ENCODE measurements around the gene KCNJ16. TPM values are rescaled to one million over a fixed set of nuclear protein-coding genes. Genes with fewer than 3 reads are reported as not detected.

The KCNJ16 gene
- total RNA-seq, 1 experiment from 2014 or later: not detected

DNA sequence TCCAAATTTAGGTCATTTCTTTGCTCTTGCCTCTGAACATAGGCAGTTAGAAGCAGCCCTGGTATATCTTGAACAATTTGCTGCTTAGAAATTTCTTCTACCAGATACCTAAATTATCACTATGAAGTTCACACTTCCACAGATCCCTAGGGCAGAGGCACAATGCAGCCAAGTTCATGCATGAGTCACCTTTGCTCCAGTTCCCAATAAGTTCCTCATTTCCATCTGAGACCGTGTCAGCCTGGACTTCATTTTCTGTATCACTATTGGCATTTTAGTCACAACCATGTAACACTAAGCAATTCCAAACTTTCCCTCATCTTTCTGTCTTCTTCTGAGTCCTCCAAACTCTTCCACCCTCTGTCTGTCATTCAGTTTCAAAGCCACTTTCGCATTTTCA, 45.0 kb downstream of the KCNJ16 start:
- no TSS peak for BruUV-seq (replicated peaks)
- intact Hi-C loops (cut with micrococcal nuclease; ENCODE audit: unreplicated experiment): no loop called here

DNA sequence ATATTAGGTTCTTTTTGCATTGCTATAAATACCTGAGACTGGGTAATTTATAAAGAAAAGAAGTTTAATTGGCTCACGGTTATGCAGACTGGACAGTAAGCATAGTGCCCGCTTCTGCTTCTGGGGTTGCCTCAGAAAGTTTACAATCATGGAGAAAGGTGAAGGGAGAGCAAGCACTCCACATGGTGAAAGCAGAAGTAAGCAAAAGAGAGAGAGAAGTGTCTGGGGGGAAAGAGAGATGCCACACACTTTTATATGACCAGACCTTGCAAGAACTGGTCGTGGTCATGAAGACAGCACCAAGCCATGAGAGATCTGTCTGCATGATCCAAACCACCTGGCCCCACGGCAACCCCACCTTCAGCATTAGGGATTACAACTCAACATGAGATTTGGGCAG, 45.4 kb downstream of the KCNJ16 start:
- DNase-seq (ENCODE audit: low read depth, low spot score): no peak
- no peak overlapping the region for H3K4me3 ChIP-seq (ENCODE audit: low read depth in 2 of 2, low read length in 2 of 2)
- H3K27me3 ChIP-seq (ENCODE audit: control insufficient read depth, insufficient read depth, low read length): no peaks in the 10 kb centered on the region
- no peak overlapping the region for H3K27ac ChIP-seq (ENCODE audit: low read length)
- no TSS peak for BruUV-seq (replicated peaks)
- in situ Hi-C loops (cut with HindIII; ENCODE audit: low pct_unique_long_range_greater_than_20kb, low sequenced_read_pairs): no loop called here
- H3K4me1 ChIP-seq (ENCODE audit: control insufficient read depth, insufficient read depth, low read length): no peaks in the 10 kb centered on the region
- H3K36me3 ChIP-seq (ENCODE audit: control insufficient read depth, insufficient read depth, low read length): no peaks in the 10 kb centered on the region
- no peak for ATAC-seq
- intact Hi-C loops (cut with micrococcal nuclease; ENCODE audit: unreplicated experiment): no loop called here
- no peaks in the 10 kb centered on the region for H3K9me3 ChIP-seq (ENCODE audit: control insufficient read depth, insufficient read depth, low read depth, low read length)
- no peak for TF ChIP-seq SIN3A (IDR thresholded peaks at IDR 0.05; ENCODE audit: borderline replicate concordance, insufficient read depth, low read depth, low read length)
- TF ChIP-seq POLR2AphosphoS5 (IDR thresholded peaks at IDR 0.05; ENCODE audit: low read depth, low read length): no peak
- TF ChIP-seq, protein P1, sequence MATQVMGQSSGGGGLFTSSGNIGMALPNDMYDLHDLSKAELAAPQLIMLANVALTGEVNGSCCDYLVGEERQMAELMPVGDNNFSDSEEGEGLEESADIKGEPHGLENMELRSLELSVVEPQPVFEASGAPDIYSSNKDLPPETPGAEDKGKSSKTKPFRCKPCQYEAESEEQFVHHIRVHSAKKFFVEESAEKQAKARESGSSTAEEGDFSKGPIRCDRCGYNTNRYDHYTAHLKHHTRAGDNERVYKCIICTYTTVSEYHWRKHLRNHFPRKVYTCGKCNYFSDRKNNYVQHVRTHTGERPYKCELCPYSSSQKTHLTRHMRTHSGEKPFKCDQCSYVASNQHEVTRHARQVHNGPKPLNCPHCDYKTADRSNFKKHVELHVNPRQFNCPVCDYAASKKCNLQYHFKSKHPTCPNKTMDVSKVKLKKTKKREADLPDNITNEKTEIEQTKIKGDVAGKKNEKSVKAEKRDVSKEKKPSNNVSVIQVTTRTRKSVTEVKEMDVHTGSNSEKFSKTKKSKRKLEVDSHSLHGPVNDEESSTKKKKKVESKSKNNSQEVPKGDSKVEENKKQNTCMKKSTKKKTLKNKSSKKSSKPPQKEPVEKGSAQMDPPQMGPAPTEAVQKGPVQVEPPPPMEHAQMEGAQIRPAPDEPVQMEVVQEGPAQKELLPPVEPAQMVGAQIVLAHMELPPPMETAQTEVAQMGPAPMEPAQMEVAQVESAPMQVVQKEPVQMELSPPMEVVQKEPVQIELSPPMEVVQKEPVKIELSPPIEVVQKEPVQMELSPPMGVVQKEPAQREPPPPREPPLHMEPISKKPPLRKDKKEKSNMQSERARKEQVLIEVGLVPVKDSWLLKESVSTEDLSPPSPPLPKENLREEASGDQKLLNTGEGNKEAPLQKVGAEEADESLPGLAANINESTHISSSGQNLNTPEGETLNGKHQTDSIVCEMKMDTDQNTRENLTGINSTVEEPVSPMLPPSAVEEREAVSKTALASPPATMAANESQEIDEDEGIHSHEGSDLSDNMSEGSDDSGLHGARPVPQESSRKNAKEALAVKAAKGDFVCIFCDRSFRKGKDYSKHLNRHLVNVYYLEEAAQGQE (IDR thresholded peaks at IDR 0.05; ENCODE audit: insufficient read depth in 1 of 2, low read depth in 2 of 2, low read length in 1 of 2): no peak
- TF ChIP-seq, protein P2, sequence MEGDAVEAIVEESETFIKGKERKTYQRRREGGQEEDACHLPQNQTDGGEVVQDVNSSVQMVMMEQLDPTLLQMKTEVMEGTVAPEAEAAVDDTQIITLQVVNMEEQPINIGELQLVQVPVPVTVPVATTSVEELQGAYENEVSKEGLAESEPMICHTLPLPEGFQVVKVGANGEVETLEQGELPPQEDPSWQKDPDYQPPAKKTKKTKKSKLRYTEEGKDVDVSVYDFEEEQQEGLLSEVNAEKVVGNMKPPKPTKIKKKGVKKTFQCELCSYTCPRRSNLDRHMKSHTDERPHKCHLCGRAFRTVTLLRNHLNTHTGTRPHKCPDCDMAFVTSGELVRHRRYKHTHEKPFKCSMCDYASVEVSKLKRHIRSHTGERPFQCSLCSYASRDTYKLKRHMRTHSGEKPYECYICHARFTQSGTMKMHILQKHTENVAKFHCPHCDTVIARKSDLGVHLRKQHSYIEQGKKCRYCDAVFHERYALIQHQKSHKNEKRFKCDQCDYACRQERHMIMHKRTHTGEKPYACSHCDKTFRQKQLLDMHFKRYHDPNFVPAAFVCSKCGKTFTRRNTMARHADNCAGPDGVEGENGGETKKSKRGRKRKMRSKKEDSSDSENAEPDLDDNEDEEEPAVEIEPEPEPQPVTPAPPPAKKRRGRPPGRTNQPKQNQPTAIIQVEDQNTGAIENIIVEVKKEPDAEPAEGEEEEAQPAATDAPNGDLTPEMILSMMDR (IDR thresholded peaks at IDR 0.05): no peak
- ChIA-PET POLR2A (no interaction called here), CTCF (interaction anchor here (0.6 kb wide), 1 partner anchor 276 kb away, joined by 3 read pairs; no protein-coding TSS in a partner anchor)

More for the DNA sequence above, 45.0 kb downstream of the KCNJ16 start:
- Histone ChIP-seq H3K36me3 (ENCODE audit: control insufficient read depth, insufficient read depth, low read length) (no peaks in the 10 kb centered on the region), H3K9me3 (ENCODE audit: control insufficient read depth, insufficient read depth, low read depth, low read length) (no peaks in the 10 kb centered on the region), H3K27ac (ENCODE audit: low read length) (no peak overlapping the region), H3K27me3 (ENCODE audit: control insufficient read depth, insufficient read depth, low read length) (no peaks in the 10 kb centered on the region), H3K4me1 (ENCODE audit: control insufficient read depth, insufficient read depth, low read length) (no peaks in the 10 kb centered on the region), H3K4me3 (ENCODE audit: low read depth in 2 of 2, low read length in 2 of 2) (no peak overlapping the region)
- no peak for ATAC-seq
- POLR2A ChIA-PET: no interaction called here
- no peak for DNase-seq (ENCODE audit: low read depth, low spot score)
- CTCF ChIA-PET: no interaction called here
- TF ChIP-seq TCF7L2 (IDR thresholded peaks at IDR 0.05; ENCODE audit: low read depth, low read length): no peak
- no peak for TF ChIP-seq SIN3A (IDR thresholded peaks at IDR 0.05; ENCODE audit: borderline replicate concordance, insufficient read depth, low read depth, low read length)
- TF ChIP-seq, protein P1 (IDR thresholded peaks at IDR 0.05; ENCODE audit: insufficient read depth in 1 of 2, low read depth in 2 of 2, low read length in 1 of 2): no peak
- TF ChIP-seq POLR2AphosphoS5 (IDR thresholded peaks at IDR 0.05; ENCODE audit: low read depth, low read length): no peak
- in situ Hi-C loops (cut with HindIII; ENCODE audit: low pct_unique_long_range_greater_than_20kb, low sequenced_read_pairs): no loop called here
